Transverse colon (tissue), 4 donors: ENCODE measurements around the gene NFKB1. TPM values are rescaled to one million over a fixed set of nuclear protein-coding genes. Genes with fewer than 3 reads are reported as not detected.

ENCODE experiments used
- DNase-seq: peaks from one replicate; pipeline ENCODE4 v3.0.0-alpha.2; 2019
- H3K27ac ChIP-seq, 4 donors: fragments of 200-600 bp; sonication (generic); 2 replicates each; pipeline ENCODE4 v1.5.1; 2016 to 2018; ENCODE audit warnings: inconsistent platforms in 4 of 4
- H3K27me3 ChIP-seq: fragments of 200-600 bp; sonication (generic); 2 replicates; pipeline ENCODE4 v1.5.1; 2017; ENCODE audit warnings: inconsistent platforms
- H3K36me3 ChIP-seq, 4 donors: fragments of 200-600 bp; sonication (generic); 2 replicates each; pipeline ENCODE4 v1.5.1; 2017 to 2019; ENCODE audit warnings: inconsistent platforms in 4 of 4
- H3K4me1 ChIP-seq, 4 donors: fragments of 200-600 bp; sonication (generic); 2 replicates each; pipeline ENCODE4 v1.5.1; 2017 to 2020; ENCODE audit warnings: inconsistent platforms in 4 of 4
- H3K4me3 ChIP-seq, 4 donors: fragments of 200-600 bp; sonication (generic); 1 replicate in 1 of 4; 2 replicates in 3 of 4; pipeline versions ENCODE4 v1.5.1 to v1.6.1; 2017 to 2019; ENCODE audit warnings: inconsistent platforms in 4 of 4
- H3K9me3 ChIP-seq, 2 donors: fragments of 200-600 bp; sonication (generic); 2 replicates each; pipeline ENCODE4 v1.5.1; 2017 to 2019; ENCODE audit warnings: inconsistent platforms in 2 of 2
- CTCF ChIP-seq, 5 experiments: fragments of 200-600 bp in 3 of 5; fragments of 450-650 bp in 2 of 5; sonication (generic) in 3 of 5; IDR thresholded peaks; 1 replicate in 2 of 5; 2 replicates in 3 of 5; pipeline ENCODE4 v1.5.1; 2016 to 2017; ENCODE audit warnings: antibody characterized with exemption in 5 of 5, inconsistent platforms in 3 of 5, mild to moderate bottlenecking in 2 of 5, moderate library complexity in 1 of 5
- EP300 ChIP-seq: sonication (generic); formaldehyde crosslinking; IDR thresholded peaks from one replicate; pipeline ENCODE4 v1.6.1; 2017; ENCODE audit warnings: antibody characterized with exemption, low read depth
- POLR2A ChIP-seq: fragments of 450-650 bp; IDR thresholded peaks from one replicate; pipeline ENCODE4 v1.6.1; 2016; ENCODE audit warnings: antibody characterized with exemption, mild to moderate bottlenecking, moderate library complexity
- POLR2AphosphoS5 ChIP-seq, 3 donors: sonication (generic); formaldehyde crosslinking; IDR thresholded peaks; one replicate each; pipeline ENCODE4 v1.6.1; 2016; ENCODE audit warnings: antibody characterized with exemption in 3 of 3
- WGBS, 2 donors: methylation state at CpG; one replicate each; pipeline ENCODE4 v1.1.5; 2018; ENCODE audit warnings: low coverage in 1 of 2; 5-methylcytosine and 5-hydroxymethylcytosine counted together
- in situ Hi-C, 4 donors: fragments of 200-750 bp; cut with MboI; loops; one replicate each; pipeline versions ENCODE4 v1.15.0 to v1.15.1; 2017; ENCODE audit warnings: low sequenced_read_pairs in 3 of 4, low pct_ligation_motif_present in 1 of 4, low pct_unique_long_range_greater_than_20kb in 1 of 4
- intact Hi-C: fragments of 100-400 bp; cut with DNase I; formaldehyde crosslinking; loops from one replicate; pipeline ENCODE4 v1.15.1; 2023; ENCODE audit warnings: low total_unique reads
- total RNA-seq, 4 donors: library from RNA; depleted of rRNA; stranded (reverse); fragments of >200 nt; gene quantifications; one replicate each; pipeline ENCODE4 v1.1.0, GENCODE V29; 2016

The NFKB1 gene
- total RNA-seq, 4 donors from 2014 or later, result 20.9 to 35.8 (median 25.2) TPM

DNA sequence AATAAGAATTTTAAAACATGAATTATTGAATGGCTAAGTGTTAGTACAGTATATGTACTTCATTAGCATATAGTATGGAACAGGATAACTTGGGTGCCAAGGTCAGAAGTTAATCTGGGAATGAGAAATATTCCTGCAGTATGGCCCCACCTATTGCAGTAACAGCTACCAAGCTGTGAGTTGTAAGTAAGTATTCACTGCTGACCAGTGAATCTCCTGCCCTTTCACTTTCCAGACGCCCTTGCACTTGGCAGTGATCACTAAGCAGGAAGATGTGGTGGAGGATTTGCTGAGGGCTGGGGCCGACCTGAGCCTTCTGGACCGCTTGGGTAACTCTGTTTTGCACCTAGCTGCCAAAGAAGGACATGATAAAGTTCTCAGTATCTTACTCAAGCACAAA is 105.1 kb downstream of the NFKB1 start:
- Histone ChIP-seq H3K4me3 (no peak overlapping the region), H3K36me3 (peaks cover 0 to 50% (median 17%) of the 10 kb centered on the region in 4 donors)
- WGBS, 2 donors, result 87% methylated on average over 3 of the region's 3 CpGs; no CpG with 5 or more reads in 1 of the 2 donors

DNA sequence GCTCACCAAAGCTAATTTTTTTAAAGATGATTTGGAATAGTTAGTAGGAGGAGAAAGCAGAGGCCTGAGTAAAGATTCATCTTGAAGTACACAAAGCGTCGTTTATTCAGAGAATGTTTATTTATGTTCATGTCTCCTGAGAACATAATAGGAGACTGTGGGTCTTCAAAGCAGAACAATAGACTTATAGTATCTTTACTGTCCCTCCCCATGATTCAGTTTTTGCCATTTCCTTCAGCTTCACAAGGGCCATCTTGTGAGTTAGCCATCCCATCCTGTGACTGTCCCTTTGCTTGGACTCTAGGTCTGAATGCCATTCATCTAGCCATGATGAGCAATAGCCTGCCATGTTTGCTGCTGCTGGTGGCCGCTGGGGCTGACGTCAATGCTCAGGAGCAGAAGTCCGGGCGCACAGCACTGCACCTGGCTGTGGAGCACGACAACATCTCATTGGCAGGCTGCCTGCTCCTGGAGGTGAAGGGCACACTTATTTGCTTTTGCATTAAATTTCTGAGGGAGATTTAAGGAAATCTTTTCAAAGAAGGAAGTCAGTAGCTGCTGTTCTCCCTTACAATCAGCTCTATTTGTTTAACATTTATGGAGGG is 105.8 kb downstream of the NFKB1 start:
- intact Hi-C loops (no loop called here), in situ Hi-C loops (loop anchor here in 2 of 4 donors (25.0 kb wide), 2 partner anchors 170 to 270 kb away; partner anchors contain the start of gene SLC39A8 (in 1 of the 2))
- Histone ChIP-seq H3K27me3 (no peaks in the 10 kb centered on the region), H3K9me3 (no peaks in the 10 kb centered on the region), H3K36me3 (peaks cover 0 to 52% (median 18%) of the 10 kb centered on the region in 4 donors), H3K4me3 (no peak overlapping the region), H3K27ac (no peak overlapping the region), H3K4me1 (no peaks in the 10 kb centered on the region)
- 57 to 91% methylated on average over 4 to 5 of the region's 7 CpGs for WGBS, 2 donors
- no peak for TF ChIP-seq EP300
- TF ChIP-seq POLR2A, result no peak
- no peak for TF ChIP-seq POLR2AphosphoS5 (IDR thresholded peaks at IDR 0.05)
- TF ChIP-seq CTCF (IDR thresholded peaks at IDR 0.05), result no peak
- DNase-seq, result no peak

More for the DNA sequence above, 105.1 kb downstream of the NFKB1 start:
- intact Hi-C loops, result no loop called here
- in situ Hi-C loops, result loop anchor here in 2 of 4 donors (25.0 kb wide), 2 partner anchors 169 to 269 kb away; partner anchors contain the start of gene SLC39A8 (in 1 of the 2)
- no peaks in the 10 kb centered on the region for H3K9me3 ChIP-seq
- no peak for TF ChIP-seq CTCF (IDR thresholded peaks at IDR 0.05)
- TF ChIP-seq POLR2A, result no peak
- TF ChIP-seq EP300, result no peak
- no peak for TF ChIP-seq POLR2AphosphoS5 (IDR thresholded peaks at IDR 0.05)
- no peak for DNase-seq
- no peaks in the 10 kb centered on the region for H3K27me3 ChIP-seq
- H3K4me1 ChIP-seq, result no peaks in the 10 kb centered on the region
- no peak overlapping the region for H3K27ac ChIP-seq

DNA sequence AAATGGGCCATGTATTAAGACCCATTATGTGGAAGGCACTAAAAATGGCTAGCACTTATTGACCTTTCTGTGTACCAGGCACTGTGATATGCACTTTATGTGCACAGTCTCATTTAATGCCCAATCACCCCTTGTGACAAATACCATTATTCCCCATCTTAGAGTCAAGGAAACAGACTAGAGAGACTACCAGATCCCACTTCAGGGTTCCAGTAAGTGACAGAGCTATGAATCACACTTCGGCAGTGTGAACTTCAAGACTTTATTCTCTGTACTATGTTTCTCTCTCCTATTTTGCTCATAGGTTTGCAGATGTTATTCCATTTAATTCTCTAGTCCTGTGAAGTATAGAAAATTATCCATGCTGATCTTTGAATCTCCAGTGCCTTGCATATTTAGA is 107.0 kb downstream of the NFKB1 start:
- intact Hi-C loops (no loop called here), in situ Hi-C loops (loop anchor here in 2 of 4 donors (25.0 kb wide), 2 partner anchors 171 to 271 kb away; partner anchors contain the start of gene SLC39A8 (in 1 of the 2))
- Histone ChIP-seq H3K9me3 (no peaks in the 10 kb centered on the region), H3K36me3 (peaks cover 0 to 61% (median 18%) of the 10 kb centered on the region in 4 donors), H3K4me3 (no peak overlapping the region), H3K4me1 (peaks cover 0 to 5% (median 2%) of the 10 kb centered on the region in 4 donors), H3K27me3 (no peaks in the 10 kb centered on the region), H3K27ac (no peak overlapping the region)
- DNase-seq, result no peak
- TF ChIP-seq CTCF (IDR thresholded peaks at IDR 0.05) (no peak), POLR2A (no peak), EP300 (no peak), POLR2AphosphoS5 (IDR thresholded peaks at IDR 0.05) (no peak)
- 60 to 90% methylated on average over 1 of the region's 1 CpG for WGBS, 2 donors

- intact Hi-C loops (no loop called here), in situ Hi-C loops (loop anchor here in 3 of 4 donors (10.0 to 25.0 kb wide), 3 partner anchors 165 to 273 kb away; partner anchors contain the start of gene SLC39A8 (in 1 of the 3))
- no peaks in the 10 kb centered on the region for H3K27me3 ChIP-seq
- no peak overlapping the region for H3K4me3 ChIP-seq
- peaks cover 0 to 56% (median 23%) of the 10 kb centered on the region in 4 donors for H3K36me3 ChIP-seq
- no peaks in the 10 kb centered on the region for H3K9me3 ChIP-seq
- no peak for TF ChIP-seq POLR2A
- no peak for TF ChIP-seq POLR2AphosphoS5 (IDR thresholded peaks at IDR 0.05)
- TF ChIP-seq EP300, result no peak
- TF ChIP-seq CTCF (IDR thresholded peaks at IDR 0.05), result peak in 1 of 5 experiments; percentile 5
- DNase-seq, result no peak
- H3K4me1 ChIP-seq, result peaks cover 0 to 5% (median 2%) of the 10 kb centered on the region in 4 donors
- H3K27ac ChIP-seq, result no peak overlapping the region
Observed at GRCh38 chr4:102610007-102610406, 108.8 kb downstream of the NFKB1 start.
